GM21717 (cell line): Measurements from ENCODE around the gene OR4K2.
"Not testable (repeated sequence)": the region's sequence is repeated elsewhere in the genome, so short reads cannot be mapped to it uniquely, and the experiment has no call there.

Source experiments
- ATAC-seq: cut with Tn5 transposase; IDR thresholded peaks from one replicate; pipeline ENCODE4 v1.9.1; 2021; ENCODE audit warnings: mild to moderate bottlenecking, moderate library complexity; ENCODE audit not compliant: unreplicated experiment

Gene OR4K2

DNA sequence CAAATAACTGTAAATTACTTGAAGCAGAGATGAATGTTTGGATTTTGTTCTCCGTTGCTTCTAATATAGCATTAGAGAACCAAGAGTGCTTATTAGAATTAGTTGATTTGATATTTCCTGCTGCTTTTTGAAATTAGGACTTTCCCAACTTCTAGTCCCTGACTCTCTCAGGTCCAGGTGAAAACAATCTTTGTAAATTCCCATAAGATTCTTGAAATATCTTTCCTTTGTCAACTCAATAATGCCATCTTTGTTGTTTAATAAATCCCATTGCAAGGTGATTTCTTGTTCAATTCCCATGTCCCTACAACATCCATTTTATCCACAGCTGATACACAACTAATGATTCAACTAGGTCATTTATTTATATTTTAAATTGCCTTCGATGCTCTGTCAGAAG lies at the start of gene OR4K2:
Gene OR4K2 (plus strand): TSS at position 301 of the 400 bp plus-strand sequence. CDS start 1,126 bp downstream, outside the sequence.
- no peak for ATAC-seq

DNA sequence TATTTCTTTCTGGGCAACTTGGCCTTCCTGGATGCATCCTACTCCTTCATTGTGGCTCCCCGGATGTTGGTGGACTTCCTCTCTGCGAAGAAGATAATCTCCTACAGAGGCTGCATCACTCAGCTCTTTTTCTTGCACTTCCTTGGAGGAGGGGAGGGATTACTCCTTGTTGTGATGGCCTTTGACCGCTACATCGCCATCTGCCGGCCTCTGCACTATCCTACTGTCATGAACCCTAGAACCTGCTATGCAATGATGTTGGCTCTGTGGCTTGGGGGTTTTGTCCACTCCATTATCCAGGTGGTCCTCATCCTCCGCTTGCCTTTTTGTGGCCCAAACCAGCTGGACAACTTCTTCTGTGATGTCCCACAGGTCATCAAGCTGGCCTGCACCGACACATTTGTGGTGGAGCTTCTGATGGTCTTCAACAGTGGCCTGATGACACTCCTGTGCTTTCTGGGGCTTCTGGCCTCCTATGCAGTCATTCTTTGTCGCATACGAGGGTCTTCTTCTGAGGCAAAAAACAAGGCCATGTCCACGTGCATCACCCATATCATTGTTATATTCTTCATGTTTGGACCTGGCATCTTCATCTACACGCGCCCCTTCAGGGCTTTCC lies 47.2 kb upstream of the OR4K2 start:
- not testable (repeated sequence) for ATAC-seq

- ATAC-seq: no peak
Measured at GRCh38 chr14:19828314-19828713, 46.6 kb upstream of the OR4K2 start.

DNA sequence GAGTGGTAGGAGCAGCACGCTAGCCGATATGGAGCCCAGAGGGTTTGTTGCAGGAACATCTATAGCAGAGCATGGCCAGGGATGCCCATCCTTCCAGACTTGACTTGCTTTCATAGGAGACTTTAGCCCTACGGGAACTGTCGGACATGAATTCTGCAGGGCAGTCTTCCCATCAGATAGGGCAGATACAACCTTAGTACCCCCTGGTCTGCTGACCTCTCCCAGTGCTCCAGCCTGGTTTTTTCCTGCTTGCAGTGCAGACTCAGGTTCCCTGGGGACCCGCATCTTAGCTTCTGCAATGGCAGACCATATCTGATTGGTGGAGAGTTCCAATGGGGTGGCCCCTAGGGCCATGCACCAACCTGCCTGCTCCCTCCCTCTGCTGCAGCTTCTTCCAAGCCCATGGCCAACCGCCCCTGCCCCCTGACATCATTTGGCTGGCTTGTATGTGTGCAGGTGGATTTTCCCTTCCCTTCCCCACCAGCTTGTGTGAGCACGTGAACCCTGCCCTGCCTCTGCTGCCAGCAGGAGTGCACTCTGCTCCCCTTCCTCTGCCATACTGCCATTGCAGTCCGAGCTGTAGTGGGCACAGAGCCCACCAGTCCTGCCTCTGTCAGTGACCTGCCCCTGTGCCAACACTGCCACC lies 40.6 kb upstream of the OR4K2 start:
- ATAC-seq: not testable (repeated sequence)

- ATAC-seq: no peak
Measured at GRCh38 chr14:19838433-19838832, 36.5 kb upstream of the OR4K2 start.

- ATAC-seq: no peak
Measured at GRCh38 chr14:19851365-19851764, 23.6 kb upstream of the OR4K2 start.

DNA sequence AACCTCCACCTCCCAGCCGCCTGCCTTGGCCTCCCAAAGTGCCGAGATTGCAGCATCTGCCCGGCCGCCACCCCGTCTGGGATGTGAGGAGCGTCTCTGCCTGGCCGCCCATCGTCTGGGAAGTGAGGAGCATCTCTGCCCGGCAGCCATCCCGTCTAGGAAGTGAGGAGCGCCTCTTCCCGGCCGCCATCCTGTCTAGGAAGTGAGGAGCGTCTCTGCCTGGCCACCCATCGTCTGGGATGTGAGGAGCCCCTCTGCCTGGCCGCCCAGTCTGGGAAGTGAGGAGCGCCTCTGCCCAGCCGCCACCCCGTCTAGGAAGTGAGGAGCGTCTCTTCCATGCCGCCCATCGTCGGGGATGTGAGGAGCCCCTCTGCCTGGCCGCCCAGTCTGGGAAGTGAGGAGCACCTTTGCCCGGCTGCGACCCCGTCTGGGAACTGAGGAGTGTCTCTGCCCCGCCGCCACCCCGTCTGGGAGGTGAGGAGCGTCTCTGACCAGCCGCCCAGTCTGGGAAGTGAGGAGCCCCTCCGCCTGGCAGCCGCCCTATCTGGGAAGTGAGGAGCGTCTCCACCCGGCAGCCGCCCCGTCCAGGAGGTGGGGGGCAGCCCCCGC lies 8.8 kb upstream of the OR4K2 start:
- not testable (repeated sequence) for ATAC-seq

GRCh38 chr14:19873178-19873577 lies 1.8 kb upstream of the OR4K2 start:
- ATAC-seq: no peak

GRCh38 chr14:19878029-19878642 lies 3.2 kb downstream of the OR4K2 start:
- no peak for ATAC-seq

DNA sequence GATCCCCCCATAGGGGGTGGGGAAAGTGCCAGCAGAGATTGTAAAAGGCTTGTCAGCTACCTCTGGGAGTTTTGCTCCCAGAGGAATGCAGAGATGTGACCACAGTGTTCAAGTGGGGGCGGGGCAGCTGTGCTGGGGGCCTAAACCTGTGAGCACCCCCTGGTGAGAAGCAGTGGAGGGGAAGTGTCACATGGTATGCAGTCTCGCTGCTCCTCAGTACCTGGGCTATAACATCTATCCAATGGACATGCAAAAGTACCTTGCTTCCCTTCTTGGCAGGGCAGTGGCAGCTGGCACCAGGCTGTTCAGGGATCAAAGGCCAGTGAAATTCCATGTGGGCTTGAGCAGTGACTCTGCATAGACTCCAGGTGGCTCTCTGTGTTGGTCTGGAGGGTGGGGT lies 20.3 kb downstream of the OR4K2 start:
- no peak for ATAC-seq

- no peak for ATAC-seq
Measured at GRCh38 chr14:19900999-19901398, 26.1 kb downstream of the OR4K2 start.

DNA sequence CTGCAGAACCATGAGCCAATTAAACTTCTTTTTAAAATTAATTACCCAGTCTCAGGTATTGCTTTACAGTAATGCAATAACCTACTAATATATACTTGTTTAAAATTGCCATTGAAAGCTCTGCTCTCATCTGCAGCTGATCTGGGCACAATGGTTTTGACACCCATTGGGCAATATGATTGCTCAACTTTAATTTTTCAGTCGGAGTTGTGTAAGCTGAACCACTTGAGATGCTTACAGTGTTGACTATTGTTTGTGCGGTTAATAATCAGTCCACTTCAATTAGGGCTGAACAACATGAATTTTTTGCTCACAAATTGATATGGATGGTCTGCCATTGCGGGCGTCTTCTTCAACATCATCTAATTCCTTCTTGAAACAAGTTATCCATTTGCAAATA lies 27.5 kb downstream of the OR4K2 start:
- no peak for ATAC-seq

- no peak for ATAC-seq
Measured at GRCh38 chr14:19906665-19907064, 31.7 kb downstream of the OR4K2 start.

- no peak for ATAC-seq
Measured at GRCh38 chr14:19911114-19911513, 36.2 kb downstream of the OR4K2 start.

DNA sequence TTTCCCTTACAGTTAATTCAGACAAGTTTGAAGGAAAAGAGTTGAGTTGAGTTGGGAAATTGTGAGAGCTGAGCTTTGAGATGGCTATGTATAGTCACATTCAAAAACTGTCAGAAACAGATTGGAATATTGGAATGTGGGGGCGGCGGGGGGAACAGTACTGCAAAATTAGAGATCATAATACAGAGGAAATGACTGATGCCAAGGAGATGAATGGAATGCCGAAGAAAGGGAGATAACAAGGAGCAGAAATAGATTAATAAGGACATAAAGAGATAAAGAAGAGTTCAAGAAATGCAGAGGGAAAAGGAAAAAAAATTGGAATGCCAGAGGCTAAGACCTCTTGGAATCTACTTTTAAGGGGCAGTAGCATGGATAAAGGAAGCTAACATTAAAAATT lies 42.3 kb downstream of the OR4K2 start:
- no peak for ATAC-seq

DNA sequence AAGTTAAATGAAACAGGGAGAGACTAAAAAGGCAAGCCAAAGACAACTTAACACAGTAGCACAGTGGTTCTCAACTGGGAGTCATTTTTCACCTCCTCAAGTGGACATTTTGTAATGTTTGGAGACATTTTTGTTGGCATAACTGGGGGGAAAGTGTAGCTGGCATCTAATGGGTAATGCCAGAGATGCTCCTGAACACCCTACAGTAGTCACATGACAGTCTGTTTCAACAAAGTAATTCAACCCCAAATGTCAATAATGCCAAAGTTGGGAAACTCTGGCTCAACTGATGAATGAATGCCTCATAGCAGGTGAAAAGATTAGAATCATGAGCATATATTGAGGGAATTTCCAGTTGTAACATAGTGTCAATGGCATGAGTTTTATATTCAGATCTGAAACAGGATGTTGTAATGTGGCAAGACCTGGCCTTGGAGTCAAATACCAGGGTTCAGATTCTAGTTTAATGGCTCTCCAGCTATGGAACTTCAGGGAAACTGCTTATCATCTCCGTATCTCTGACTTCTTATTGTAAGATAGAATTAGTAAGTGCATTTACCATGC lies 43.1 kb downstream of the OR4K2 start:
- no peak for ATAC-seq

DNA sequence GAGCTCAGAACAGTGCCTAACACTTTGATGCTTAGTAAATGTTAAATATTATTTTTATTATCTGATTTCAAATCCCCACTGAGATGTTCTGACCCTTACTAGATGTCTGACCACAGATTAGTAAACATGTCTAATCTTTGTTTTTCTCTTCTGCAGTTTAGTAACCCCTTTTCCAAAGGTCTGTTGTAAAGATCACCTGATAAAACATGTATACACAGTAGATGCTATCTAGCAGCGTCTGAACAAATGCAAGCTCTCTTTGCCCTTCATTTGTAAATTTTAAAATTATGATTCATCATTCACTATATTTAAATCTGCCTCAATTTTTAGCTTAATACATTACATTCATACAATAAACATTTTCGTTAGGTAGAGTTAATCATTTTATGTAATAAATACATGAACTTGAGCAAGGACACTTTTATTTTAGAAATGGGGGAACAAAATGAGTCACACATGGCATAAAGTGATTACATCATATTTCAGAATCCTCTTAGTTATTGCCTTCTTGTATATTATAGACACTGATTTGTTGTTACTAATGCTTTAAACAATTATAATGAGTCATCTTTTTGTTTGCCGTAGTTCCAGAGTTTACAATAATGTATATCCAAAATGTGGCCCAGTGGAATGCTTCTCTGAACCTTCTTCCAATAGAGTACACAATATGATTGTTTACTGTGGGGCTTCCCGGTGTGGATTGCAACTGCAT lies 43.8 kb downstream of the OR4K2 start:
- ATAC-seq: no peak

DNA sequence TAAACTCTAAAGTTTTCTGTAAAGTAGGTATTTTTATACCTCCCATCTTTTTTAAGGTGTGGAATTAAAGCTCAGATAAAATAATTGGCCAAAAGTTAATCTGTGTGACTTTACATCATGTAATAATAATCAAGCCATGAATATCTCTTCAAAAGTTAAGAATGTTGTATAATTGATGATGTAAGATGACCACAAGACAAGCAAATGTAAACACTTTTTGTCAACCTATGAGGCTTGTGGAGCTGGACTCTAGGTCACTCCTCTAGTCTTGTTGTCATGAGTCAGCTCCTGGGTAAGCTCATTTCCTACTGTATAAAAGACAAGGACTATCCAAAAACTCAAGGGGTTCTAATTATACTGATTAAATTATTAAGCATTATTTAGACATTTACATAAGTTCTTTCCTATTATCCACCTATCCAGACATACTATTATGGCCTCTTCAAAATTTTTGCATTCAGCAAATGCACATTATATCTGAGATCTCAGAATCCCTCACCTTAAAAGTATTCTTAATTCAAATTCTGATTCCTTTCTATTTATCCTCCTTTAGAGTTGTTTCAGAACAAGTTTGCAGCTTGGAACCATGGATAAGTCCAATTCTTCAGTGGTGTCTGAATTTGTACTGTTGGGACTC lies 45.2 kb downstream of the OR4K2 start, which contains the start of gene OR4K5:
Gene OR4K5 (plus strand): TSS at position 587 of the 637 bp plus-strand sequence. CDS start 0 bp downstream, at position 587.
- ATAC-seq: no peak

DNA sequence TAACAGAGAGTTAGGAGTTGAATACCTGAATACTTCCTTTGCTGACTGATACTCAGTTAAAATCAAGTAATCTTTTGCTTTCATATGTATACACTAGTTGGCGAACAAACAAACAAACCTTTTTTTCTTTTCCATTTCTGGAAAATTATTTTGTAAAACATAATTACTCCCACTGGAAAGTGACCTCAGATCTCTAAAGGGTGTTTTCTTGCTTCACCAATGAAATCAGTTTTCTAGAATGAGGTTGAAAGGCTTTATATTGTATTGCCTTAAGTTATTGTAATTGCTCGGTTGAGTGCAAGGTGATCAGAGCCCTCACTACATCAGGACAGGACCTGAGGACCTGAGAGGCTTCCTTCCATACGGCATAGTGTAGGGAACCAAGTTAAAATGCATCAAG lies 55.7 kb downstream of the OR4K2 start, which contains the start of gene OR4K1:
Gene OR4K1 (plus strand): TSS at position 301 of the 400 bp plus-strand sequence. CDS start 4,750 bp downstream, outside the sequence.
- ATAC-seq: no peak
